ENCODE results near the gene ALK.

Gene ALK

DNA sequence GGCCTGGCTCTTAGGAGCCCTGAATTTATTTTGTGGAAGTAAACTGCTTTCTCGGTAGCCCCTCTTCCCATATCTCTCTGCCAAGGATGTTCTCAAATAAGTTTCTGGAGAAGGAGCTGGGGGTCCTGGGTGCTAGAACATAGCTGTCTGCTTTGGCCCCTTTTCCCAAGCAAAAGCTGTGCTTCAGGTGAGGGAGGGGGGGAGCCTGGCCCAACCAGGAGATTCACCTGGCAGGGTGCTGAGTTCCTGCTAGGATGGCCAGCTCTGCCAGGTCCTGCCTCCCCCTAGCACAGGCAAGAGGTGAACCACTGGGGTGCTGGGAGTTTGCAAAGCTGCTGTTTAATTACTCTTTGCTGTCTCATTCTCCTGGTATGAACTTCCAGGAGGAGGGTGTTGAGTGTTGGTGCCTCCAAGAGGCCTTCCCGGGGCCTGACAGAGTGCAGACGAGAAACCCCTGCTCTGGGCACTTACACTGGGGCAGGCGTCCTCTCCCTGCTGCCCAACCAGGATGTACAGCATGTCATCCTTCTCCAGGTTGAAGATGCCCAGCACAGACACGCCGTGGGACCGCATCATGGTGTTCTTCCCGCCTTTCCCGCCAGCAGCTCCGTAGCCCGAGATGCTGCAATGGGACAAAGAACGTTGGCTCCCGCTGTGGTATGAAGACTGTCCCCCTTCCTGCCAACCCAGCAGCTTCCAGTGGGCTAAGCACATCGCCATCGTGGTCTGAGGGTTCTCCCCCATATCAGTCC, 682.0 kb downstream of the ALK start:
- DNase-seq (ENCODE audit: low read depth in 2 of 3, low spot score in 1 of 3), result no peak

DNA sequence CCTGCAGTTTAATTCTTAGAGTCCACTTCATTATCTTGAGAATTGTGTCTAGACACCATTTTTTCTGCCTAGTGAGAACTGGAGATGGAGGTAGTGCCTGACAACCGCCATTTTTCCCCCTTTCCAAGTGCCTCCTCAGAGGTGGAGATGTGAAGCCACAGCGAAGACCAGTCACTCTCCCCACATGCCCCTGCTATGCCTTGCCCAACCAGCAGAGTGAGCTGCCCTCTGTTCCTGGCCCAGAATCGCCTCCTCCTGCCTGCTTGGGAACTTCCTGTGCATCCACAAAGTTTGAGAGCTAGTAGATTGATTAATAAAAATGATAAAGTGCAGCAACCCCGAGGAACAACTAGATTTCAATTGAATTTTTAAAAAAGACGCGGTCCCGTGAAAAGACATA, 682.9 kb downstream of the ALK start:
- peak in 2 of 3 donors; percentile 5 for DNase-seq (ENCODE audit: low read depth in 2 of 3, low spot score in 1 of 3)

DNA sequence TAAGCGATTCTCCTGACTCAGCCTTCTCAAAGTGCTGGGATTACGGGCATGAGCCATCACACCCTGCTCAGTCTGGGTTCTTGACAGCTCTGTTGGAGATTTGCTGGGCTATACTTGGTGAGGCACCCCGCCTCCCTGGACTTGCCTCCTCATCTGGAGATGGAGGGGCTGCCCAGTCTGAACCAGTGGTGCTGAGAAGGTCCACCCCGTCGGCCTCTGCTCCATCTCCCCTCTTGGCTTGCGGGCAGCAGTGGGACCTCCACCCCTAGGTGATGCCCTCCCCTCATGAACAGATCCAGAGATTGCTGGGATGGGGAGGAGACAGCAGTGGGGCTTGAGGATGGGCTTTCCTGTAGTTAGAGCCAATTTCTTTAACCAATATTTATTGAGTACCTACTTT, 685.3 kb downstream of the ALK start:
- DNase-seq (ENCODE audit: low read depth in 2 of 3, low spot score in 1 of 3), result no peak

DNA sequence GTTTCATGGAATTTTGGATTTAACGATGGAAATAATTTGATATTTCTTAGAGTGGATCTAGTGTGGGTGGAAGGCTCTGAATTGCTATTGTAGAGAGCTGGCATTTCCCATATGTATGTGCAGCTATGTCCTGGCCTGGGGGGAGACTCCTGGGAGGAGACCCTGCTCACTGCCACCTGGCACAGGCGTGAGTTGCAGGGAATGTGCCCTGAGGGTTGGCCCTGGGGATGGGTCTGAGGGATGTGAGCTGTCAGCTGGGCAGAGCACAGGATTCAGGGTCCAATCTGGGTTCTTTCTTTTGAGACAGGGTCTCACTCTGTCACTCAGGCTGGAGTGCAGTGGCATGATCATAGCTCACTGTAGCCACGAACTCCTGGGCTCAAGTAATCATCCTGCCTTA, 686.0 kb downstream of the ALK start:
- DNase-seq (ENCODE audit: low read depth in 2 of 3, low spot score in 1 of 3), result no peak

DNA sequence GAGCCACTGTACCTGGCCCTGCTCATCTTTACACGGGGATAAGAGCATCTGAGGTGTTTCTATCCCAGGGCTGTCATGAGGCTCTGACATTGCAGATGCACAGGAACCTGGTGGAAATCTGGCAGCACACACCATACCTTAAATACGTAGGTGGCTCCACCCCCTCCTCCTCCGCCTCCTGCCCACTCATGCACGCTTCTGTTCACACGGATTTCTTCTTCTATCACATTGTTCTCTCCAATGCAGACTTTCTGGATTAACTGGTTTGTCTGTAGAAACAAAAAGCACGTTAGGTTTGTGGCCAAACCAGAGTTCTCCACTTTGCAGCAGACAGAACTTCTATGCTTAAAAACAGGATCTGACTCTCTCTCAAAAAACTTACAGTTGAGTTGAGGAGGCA, 688.0 kb downstream of the ALK start:
- DNase-seq (ENCODE audit: low read depth in 2 of 3, low spot score in 1 of 3), result no peak

DNA sequence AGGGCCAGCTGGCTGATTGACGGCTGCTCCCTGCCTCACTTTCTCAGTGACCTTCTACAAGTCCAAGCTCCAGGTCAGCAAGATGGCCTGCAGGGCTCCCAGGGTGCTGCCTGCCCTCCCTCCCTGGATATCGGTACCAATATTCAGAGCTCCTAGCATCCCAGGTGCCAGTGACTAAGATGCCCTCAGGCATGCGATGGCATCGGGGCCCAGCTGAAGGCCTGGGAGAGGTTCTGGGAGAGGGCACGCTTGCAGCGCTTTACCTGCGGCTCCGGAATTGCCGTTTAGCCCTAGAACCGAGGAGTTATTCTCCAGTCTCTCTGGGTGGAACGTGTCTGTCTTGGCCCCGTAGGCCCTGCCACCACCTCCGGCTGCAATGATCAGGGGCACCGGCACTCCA, 689.3 kb downstream of the ALK start:
- no peak for DNase-seq (ENCODE audit: low read depth in 2 of 3, low spot score in 1 of 3)

DNA sequence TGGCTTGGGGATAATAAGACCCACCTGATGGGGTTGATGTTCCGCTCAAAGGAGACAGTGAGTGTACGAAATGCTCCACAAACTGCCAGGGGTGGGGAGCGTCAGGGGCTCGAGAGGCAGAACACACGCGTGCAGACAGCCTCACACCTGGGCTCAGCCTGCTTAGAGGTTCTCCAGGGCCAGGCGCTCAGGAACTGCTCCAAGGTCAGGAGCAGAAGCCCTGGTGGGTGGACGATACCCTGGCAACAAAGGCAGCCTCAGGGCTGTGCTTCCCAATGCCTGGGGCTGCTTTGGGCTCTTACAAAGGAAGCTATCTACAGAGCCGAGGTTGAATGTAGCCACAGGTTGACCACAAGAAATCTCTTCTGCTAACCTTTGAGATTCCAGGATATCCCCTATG, 691.7 kb downstream of the ALK start:
- no peak for DNase-seq (ENCODE audit: low read depth in 2 of 3, low spot score in 1 of 3)

DNA sequence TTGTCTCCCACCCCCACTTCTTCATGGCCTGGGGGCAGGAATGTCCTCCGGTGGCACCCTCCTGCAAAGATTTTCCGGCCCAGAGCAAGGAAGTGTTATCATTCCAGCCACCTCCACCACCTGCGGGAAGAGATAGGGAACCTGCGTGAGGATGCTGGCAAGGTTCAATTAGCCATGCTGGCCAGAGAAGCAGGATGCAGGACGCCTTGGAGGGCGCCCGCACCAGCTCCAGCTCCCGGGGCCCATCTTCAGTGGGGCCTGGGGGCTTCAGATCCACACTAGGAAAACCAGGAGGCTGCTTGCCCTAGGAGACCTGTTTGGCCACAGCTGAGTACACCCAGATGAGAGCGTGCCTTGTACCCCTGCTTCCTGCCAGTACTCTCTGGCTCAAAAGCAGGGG, 692.4 kb downstream of the ALK start:
- DNase-seq (ENCODE audit: low read depth in 2 of 3, low spot score in 1 of 3), result no peak

DNA sequence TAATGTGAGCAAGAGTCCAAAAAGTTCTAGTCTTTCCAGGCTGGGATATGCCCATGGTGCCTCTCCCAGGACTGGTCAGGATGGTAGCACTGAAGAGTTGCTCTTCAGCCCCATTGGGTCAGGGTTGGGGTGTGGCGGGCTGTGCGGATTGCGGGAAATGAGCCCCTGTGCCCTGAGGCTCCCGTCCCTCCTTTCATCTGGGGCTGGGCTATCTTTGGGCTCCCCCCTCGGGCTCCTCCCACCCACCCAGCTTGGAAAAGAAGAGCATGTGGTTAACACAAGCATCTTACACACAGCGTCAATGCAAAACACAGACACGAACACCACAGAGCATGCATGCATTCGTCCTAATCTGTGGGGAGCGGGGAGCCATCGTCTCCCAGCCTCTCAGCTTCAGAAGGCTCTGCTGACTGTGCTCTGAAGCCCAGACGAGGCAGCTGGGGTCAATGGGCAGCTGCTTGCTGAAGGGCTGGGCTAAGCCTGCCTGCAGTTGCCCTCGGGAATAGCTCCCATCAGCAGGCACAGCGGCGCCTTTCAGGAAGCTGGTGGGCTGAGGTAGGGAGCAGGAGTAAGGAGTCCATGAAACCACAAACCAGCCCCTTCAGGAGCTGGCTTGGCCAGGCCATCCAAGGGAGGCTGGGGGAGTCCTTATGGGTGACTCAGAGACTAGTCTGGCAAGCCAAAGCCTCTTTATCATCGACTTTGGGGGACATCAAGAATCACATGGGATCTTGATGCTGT, 693.3 kb downstream of the ALK start:
- no peak for DNase-seq (ENCODE audit: low read depth in 2 of 3, low spot score in 1 of 3)

DNA sequence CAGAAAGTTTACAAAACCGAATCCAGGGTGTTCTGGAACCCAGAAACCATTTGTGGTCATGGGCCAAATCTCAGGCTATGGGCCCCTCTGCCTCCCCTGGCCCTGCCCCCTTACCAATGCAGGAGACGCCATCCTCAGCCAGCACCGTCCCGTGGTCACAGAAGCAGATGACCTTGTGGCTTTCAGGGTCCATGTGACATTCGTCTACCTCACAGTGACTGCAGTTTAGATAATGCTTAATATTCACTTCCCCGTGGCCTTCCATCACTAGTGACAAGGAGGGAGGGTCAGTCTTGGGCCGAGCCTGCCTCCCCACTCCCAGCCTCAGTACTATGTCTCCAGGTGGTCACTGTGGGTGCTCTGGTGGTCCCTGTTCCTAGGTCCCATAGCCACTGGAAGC, 694.6 kb downstream of the ALK start:
- DNase-seq (ENCODE audit: low read depth in 2 of 3, low spot score in 1 of 3), result no peak

DNA sequence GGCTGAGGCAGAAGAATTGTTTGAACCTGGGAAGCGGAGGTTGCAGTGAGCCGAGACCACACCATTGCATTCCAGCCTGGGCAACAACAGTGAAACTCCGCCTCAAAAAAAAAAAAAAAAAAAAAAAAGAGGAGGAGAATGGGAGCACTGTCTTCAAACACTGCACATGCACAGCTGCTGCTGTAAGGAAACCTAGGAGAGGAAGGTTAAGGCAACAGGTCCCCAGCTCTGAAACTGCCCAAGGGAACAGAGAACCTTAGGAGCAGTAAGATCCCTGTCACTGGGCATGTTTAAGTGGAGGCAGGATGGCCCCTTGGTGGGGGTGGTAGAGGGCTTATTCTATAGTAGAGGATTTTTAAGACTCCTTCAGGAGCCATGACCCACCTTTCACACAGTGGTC, 695.0 kb downstream of the ALK start:
- no peak for DNase-seq (ENCODE audit: low read depth in 2 of 3, low spot score in 1 of 3)

DNA sequence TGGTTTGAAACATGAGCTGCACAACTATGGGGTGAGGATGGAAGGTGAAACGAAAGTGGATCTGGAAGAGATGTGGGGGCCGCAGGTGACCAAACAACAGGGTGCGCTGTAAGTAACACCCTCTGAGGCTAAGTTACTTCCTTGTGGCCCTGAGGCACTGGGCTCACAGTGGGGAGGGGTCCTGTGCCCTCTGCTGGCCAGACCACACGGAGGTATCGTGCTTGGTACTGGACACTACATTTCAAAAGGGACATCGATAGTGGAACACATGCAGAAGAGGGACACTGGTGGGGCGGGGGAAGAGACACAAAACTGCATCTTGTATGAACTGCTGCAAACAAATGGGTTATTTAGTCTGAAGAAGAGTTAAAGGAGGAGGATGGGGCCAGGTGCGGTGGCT, 695.6 kb downstream of the ALK start:
- DNase-seq (ENCODE audit: low read depth in 2 of 3, low spot score in 1 of 3), result no peak

DNA sequence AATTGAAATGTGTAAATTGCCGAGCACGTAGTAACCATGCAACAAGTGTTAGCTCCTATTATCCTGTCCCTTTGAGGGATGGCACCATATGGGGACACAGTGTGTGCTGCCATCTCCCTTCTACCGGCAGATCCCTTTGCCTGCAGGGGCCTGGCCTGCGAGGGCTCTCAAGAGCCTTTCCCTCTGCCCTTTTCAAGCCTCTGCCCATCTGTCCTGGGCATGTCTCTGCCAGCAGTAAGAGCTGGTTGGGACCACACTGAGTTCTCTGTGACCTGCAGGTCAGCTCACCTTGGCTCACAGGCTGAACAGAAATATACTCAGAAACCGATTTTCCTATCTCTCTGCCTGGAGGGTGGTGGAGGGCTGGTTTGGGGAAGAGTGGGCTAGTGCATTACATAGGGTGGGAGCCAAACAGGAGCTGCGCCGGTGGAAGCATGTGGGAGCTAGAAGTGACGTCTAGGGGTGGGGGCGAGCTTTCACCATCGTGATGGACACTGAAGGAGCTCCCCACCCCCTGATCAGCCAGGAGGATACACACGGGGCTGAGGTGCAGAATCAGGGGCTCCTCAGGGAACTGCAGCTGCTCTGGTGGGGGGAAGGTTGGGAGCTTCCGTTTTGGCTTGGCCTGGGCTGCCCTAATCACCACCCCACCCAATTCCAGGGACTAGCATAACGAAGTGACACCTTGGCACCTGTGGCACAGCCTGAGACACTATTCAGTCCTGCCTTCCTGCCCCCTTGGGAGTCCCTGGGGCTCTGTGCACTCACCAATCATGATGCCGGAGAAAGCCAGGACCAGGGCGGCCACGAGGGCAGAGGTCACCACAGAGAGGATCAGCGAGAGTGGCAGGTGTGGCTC, 696.5 kb downstream of the ALK start:
- DNase-seq (ENCODE audit: low read depth in 2 of 3, low spot score in 1 of 3), result no peak

DNA sequence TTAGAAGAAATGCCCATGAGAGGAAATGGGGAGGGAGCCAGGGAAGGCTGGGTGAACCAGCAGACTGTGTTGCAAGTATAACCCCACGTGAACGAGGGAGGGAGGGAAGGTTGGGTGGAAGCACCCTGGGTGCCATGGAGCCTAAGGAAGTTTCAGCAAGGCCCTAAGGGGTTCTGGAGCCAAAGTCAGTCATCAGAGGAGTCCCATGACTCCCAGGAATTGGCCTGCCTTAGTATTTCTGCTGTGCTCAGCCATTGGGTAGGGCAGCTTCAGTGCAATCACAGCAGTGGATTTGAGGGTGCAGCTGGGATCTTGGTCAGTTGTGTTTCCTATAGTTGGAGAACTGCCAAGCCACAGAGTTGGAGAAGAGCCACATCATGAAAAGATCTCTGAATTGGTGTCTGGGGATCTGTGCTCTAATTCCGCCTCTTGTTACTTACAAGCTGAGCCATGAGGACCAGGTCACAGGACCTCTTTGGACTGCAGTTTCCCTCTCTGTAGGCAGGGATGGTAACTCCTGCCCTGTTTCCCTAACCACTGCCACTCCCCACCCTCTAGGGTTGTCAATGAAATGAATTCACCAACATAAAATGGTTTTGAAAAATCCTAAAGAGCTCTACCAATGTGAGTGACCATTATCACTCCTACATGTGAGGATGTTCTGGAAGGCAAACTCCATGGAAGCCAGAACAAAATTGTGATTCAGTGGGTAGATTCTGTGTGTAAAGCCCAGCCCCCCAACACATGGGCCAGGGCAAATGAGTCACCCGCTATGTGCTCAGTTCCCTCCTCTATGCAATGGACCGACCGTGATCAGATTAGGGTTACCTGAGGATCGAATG, 697.3 kb downstream of the ALK start:
- DNase-seq (ENCODE audit: low read depth in 2 of 3, low spot score in 1 of 3), result no peak

DNA sequence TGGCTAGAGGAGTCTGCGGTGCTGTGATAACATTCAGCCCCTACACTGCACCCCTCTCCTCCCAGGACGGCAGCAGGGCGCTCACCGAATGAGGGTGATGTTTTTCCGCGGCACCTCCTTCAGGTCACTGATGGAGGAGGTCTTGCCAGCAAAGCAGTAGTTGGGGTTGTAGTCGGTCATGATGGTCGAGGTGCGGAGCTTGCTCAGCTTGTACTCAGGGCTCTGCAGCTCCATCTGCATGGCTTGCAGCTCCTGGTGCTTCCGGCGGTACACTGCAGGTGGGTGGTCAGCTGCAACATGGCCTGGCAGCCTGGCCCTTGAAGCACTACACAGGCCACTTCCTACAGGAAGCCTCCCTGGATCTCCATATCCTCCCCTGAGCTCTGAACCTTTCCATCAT, 698.1 kb downstream of the ALK start:
- DNase-seq (ENCODE audit: low read depth in 2 of 3, low spot score in 1 of 3), result no peak

DNA sequence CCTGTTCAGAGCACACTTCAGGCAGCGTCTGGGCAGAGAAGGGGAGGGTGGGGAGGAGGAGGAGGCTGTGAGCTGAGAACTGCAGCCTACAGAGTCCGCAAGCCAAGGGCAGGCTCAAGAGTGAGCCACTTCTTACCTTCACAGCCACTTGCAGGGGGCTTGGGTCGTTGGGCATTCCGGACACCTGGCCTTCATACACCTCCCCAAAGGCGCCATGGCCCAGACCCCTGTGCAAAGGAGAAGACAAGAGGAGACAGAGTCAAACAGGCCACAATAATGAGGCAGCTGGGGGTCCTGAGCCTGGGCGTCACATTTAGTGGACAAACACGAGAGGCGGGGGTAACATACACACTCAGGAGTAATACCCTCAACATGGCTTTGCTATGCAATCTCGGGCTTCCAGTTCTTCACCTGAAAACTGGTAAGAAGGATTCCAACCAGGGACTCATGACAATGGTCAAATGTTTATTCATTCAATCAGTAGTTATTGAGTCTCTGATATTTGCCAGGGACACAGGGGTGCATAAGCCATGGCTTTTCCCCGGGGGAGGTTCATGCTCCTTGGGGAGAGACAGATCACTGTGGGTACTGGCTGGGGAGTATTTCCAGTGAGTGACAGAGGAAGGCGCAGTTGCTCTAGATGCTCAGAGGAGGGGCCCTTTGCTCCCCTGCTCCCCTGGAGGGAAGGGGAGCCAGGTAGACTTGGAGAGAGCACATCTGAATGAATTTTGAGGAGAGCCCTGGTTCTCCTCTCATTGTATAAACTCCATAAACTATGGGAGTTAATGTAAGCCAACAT, 698.8 kb downstream of the ALK start:
- DNase-seq (ENCODE audit: low read depth in 2 of 3, low spot score in 1 of 3), result no peak

DNA sequence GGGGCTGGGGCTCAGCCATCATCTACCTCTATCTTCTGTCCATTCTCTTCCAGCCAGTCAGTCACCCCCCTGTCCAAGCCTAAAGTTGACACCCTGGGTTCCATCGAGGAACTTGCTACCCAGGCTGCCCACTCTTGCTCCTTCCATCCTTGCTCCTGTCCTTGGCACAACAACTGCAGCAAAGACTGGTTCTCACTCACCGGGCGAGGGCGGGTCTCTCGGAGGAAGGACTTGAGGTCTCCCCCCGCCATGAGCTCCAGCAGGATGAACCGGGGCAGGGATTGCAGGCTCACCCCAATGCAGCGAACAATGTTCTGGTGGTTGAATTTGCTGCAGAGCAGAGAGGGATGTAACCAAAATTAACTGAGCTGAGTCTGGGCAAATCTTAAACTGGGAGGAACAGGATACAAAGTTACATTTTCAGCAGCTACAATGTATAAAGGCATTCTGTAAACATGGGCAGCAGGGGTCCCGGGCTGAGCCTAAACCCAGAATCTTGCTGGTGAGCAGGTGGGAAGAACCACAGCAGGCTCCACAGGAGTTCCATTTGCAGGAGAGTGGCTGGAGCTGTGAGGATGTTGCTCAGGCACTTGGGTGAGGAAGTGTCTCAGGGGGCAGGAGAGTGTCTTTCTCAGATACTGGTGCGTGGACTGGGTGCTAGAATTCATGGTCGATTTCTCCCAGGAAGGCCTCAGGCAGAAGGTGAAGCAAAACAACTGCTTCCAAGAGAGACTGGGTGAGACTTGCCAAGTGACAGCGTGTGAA, 700.7 kb downstream of the ALK start:
- no peak for DNase-seq (ENCODE audit: low read depth in 2 of 3, low spot score in 1 of 3)

DNA sequence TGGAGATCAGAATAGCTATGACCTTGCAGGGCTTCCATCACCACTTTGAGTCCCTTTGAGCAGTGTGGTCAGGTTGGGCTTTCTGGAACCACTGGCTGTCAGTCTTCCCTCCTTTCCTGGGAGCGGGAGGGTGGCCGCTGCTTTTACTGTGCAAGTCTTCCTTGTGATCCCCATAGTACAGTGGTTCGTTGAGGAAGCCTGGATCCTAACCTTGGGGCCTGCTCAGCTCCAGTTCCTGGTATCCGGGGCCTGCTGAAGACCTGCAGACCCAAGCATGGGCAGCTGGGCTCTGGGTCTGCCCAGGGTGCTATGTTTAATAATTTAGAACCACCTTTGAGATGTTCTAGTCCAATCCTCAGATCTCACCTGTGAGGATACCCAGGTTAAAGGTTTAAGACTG, 702.0 kb downstream of the ALK start:
- no peak for DNase-seq (ENCODE audit: low read depth in 2 of 3, low spot score in 1 of 3)

DNA sequence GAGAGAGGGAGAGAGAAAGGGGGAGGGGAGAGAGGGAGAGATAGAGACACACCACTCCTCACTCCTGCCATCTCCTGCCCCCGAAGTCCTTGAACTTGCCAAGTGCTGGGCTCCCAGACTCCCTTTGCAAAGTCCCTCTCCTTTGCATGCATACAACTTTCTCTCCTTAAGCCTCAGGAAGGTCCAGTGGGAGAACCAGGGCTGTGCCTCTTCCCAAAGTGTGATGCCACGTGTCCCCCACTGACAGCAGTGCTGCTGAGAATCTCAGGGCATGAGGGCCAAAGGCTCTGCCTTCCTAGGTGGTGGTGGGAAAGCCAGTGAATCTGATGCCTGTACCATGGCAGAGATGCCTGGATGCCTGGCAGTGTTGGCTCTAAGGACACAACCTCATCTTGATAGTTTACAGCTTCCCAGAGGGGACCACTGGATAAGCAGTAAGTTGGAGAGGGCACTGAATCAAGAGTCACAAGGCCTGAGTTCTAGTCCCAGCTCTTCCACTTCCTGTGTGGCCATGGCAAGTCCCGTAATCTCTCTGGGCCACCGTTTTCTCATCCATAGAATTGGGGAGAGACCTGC, 702.7 kb downstream of the ALK start:
- no peak for DNase-seq (ENCODE audit: low read depth in 2 of 3, low spot score in 1 of 3)

All from stimulated activated CD4-positive, alpha-beta T cell treated with anti-CD3 and anti-CD28 coated beads, Interleukin-12 subunit alpha, Interleukin-12 subunit beta, amount 100 ng/mL, for 48 hours (primary cell).